NCI-H226 (cell line): ENCODE results near the gene FBXO17.
"Not testable (repeated sequence)": the region's sequence is repeated elsewhere in the genome, so short reads cannot be mapped to it uniquely, and the experiment has no call there.

Experiments used
- DNase-seq: peaks from one replicate; pipeline ENCODE4 v3.0.0-alpha.2; 2015

The FBXO17 gene

DNA sequence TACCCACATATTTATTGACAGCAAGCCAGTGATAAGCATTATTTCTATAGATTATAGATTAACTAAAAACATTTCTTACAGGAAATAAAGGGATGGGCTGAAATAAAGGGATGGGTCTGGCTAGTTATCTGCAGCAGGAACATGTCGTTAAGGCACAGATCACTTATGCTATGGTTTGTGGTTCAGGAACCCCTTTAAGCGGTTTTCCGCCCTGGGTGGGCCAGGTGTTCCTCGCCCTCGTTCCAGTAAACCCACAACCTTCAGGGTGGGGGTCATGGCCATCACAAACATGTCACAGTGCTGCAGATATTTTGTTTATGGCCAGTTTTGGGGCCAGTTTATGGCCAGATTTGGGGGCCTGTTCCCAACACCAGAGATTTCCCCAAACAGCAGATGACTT lies 34.1 kb downstream of the FBXO17 start:
- not testable (repeated sequence) for DNase-seq

DNA sequence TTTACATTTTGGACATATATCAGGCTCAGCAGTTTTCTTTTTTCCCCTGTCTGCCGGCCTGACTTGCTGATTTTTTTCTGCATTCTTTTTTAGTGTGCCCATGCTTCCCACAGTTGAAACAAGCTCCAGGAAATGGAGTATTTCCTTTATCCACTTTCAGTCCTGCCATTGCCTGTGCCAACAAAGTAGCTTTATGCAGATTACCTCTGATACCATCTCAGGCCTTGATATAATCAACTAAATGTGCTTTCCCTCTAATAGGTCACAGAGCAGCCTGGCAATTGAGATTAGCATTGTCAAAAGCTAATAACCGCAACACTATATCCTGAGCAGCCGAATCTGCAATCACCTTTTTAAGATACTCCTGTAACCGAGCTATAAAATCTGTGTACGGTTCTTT lies 35.6 kb downstream of the FBXO17 start:
- no peak for DNase-seq

DNA sequence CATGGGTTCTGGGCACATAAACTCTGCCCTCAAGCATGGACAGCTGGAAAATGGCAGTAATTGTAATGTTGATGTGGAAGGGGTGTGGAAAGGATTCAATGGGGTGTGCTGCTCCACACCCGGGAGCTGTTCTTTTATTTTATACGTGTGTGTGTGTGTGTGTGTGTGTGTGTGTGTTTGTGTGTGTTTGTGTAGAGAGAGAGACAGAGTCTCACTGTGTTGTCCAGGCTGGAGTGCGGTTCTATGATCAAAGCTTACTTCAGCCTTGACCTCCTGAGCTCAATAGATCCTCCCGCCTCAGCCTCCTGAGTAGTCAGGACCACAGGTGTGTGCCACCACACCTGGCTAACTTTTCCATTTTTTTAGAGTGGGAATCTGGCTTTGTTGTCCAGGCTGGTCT lies 42.0 kb downstream of the FBXO17 start:
- no peak for DNase-seq

DNA sequence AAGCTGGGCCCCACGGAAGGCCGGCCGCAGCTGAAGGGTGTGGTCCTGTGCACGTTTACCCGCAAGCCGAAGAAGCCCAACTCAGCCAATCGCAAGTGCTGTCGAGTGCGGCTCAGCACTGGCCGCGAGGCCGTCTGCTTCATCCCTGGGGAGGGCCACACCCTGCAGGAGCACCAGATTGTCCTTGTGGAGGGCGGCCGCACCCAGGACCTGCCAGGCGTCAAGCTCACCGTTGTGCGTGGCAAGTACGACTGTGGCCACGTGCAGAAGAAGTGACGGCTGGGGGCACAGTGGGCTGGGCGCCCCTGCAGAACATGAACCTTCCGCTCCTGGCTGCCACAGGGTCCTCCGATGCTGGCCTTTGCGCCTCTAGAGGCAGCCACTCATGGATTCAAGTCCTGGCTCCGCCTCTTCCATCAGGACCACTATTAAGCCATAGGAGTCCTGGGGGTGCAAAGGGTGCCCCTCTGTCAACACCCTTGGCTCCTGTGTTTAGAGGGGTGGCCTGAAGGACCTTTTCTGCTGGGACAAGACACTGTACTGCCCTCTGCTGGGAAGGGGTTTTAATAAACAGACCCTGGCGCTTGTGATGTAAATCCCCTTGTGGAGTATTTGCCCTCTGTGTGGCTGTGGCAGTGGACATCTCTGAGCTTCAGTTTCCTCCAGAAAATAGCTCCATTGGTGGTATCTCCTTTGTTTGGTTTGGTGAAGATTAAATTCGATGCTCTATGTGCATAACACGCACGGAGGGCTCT lies 42.9 kb downstream of the FBXO17 start:
- no peak for DNase-seq

DNA sequence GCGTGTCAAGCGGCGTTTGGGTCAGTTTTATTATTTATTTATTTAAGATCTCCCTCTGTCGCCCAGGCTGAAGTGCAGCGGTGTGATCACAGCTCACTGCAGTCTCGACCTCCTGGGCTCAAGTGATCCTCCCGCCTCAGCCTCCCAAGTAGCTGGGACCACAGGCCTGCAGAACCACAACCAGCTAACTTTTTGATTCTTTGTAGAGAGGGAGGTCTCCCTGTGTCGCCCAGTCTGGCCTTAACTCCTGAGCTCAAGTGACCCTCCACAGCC lies 44.1 kb downstream of the FBXO17 start:
- no peak for DNase-seq

DNA sequence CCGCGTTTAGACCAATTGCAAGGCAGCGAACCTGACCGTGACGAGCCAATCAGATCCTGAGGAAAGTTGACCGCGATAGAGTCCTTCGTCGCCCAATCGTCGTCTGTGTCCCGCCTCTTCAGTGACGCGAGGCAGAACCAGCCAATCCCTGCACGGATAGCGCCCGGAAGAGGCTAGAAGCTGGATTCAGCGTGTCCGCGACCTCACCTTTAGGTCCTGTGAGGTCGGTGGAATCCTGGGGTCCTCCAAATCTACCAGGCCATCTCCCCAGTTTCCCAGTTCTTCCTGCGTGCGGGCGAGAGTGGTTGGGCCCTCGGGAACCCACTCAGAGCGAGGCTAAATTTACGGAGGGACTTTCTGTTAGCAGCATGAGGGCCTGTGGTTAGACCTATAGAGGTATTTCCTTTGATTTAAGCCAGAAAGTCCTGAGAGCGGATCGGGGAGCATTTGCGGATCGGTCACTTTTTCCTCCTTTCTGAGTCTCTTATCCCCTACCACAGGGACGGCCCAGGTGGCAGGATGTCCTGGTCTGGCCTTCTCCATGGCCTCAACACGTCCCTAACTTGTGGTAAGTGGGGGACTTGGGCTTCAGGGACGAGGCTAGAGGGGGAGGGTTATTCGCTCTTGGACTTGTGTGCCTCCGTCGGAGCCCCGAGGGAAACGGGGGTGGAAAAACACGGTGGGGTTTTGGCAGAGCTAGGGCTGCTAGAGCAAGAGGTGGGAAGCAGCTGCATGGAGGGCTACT lies 44.6 kb downstream of the FBXO17 start, which contains the start of gene MRPS12:
Gene MRPS12 (plus strand): TSS at position 169 of the 745 bp plus-strand sequence. CDS start 351 bp downstream, at position 520.
- peak; percentile 97 for DNase-seq

DNA sequence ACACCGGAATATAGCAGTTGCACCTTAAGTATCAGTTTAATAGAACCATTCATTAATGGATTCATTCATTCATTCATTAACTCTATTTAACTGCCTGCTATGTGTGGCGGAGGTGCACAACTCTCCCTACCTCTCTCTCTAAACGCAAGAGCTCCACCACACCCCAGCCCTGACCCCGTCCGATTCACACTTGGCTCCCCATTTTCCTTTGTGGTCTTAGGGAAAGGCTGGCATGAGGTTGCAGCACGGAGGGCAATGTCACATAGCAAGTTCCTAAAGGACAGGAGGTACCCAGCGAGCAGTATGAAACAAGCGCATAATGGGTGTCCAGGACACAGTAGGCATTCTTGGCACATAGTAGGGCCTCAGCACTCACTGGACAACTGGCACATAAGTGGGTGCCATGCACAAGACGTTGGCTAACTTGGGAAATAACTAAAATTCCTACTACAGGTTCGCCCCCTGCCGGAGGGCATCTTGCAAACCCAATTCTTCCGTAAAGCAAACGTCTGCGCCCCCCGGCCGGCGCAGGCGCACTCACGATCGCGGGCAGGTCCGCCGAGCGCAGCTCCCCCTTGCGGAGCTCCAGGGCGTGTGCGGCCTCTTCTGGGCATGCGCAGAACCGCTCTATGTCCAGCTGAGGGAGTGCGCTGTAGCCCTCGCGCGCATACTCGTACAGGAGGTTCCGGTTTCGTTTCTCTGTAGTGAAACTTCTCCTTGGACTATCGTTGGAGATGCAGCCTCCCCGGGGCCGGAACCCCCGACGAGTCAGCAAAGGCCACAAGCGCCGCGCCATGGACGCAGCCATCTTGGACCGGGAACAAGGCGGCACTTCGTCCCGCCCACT lies 45.4 kb downstream of the FBXO17 start, which contains the start of gene SARS2:
Gene SARS2 (minus strand): TSS at position 835 of the 847 bp plus-strand sequence. CDS start 27 bp downstream, at position 808.
- DNase-seq, result peak; percentile 74

DNA sequence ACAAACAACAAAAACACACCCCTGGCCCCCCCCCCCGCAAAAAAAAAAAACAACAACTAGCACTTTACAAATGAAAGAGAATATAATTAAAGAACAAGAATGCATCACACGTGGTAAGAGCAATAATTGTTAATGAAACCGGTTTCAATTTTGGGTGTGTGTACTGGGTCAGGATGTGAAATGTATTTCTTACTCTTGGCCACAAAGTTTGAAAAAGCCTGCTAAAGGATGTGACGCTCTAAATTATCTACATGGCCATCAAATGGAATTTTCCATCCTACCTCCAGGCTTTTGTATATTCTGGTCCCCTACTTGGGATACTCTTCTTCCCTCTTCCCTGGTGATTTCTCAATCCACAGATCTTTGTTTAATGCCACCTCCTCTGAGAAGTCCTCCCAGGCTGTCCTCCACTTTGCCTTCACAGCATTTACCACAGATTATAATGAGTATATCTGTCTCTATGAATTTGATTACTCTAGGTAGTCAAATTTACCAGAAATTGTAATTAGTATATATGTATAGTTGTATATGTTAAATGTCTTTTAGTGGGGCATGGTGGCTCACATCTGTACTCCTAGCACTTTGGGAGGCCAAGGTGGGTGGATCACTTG lies 47.0 kb downstream of the FBXO17 start:
- no peak for DNase-seq

DNA sequence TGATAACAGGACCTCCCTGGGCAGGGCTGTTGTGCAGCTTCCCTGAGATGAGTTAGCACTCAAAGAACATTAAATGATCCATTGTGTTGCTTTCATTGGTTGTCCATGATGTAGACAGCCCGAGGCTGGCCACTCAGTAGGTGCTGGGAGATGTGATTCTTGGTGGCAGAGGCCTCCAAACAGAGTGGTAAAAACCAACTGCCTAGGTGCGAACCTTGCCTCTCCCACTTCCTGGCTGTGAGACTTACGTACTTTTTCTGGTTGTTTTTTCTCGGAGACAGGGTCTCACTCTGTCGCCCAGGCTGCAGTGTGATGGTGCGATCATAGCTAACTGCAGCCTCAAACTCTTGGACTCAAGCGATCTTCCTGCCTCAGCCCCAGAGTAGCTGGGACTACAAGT lies 51.2 kb downstream of the FBXO17 start:
- DNase-seq, result no peak

DNA sequence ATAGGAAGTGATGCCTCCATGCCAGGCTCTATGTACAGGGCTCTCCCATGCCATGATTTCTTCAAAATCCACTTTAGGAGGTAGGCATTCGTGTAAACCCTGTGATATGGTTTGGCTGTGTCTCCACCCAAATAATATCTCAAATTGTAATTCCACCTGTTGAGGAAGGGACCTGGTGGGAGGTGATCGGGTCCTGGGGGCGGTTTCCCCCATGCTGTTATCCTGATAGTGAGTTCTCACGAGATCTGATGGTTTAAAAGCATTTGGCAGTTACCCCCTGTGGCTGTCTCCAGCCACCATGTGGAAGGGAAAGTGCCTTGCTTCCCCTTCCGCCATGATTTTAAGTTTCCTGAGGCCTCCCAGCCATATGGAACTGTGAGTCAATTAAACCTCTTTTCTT lies 53.1 kb downstream of the FBXO17 start:
- DNase-seq, result no peak

DNA sequence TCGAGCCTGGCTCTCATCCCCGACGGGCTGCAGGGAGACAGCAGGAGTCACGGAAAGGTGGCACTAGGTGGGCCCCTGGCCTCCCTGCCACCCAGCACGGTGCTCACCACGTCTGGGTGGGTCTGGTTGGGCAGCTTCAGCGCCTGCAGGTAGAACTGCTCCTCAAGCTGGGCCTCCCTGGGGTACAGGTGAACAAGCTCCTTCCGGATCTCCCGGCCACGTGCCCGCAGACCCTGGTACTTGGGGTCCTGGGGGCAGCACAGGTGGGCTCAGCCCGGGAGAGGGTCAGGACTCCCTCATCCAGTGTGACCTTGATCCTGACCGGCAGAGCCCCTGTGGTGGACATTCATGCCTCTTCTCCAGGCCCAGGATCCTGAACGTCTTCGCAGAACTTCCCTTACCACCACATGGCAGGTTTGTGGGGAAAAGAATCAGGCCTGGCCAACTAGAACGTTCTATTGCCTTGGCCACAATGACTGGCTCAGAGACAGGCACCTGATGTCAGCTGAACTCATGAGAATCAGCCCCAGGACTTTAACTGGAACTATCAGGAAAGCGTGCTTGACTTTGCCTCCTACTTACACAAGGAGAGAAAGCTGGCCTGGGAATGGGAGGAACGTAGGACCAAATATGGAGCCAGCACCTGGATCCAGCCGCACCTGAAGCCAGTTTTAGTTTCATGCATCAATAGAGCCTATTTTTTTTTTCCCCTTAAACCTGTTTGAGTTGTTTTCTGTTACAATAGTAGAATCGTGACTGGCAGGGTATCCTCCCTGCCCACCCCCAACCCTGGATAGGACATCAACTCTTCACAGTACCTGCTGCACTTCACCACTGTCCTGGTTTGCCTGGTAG lies 53.9 kb downstream of the FBXO17 start:
- DNase-seq, result no peak

DNA sequence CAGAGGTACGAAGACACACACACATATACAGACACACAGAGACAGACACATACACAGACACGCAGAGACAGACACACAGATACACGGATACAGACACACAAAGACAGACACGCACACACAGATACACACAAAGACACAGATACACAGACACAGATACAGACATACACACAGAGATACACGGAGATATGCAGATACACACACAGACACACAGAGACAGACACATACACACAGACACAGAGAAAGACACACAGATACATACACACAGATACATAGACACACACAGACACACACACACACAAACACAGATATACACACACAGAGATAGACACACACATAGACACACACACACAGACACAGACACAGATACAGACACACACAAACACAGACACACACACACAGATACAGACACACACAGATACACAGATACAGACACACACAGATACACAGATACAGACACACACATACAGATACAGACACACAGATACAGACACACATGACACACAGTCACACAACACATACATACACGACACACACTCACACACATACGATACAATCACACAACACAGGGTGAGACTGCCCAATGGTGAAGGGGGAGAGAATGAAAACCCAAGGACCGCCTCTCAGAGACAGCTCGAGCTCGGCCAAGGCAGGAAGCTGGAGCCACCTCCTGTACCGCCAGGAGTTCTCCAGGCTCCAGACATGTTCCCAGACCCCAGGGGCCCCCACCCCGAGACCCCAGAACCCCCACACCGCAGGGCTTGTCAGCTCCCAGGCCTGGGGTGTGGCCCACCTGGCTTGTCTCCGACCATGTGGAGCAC lies 54.7 kb downstream of the FBXO17 start:
- DNase-seq, result no peak

DNA sequence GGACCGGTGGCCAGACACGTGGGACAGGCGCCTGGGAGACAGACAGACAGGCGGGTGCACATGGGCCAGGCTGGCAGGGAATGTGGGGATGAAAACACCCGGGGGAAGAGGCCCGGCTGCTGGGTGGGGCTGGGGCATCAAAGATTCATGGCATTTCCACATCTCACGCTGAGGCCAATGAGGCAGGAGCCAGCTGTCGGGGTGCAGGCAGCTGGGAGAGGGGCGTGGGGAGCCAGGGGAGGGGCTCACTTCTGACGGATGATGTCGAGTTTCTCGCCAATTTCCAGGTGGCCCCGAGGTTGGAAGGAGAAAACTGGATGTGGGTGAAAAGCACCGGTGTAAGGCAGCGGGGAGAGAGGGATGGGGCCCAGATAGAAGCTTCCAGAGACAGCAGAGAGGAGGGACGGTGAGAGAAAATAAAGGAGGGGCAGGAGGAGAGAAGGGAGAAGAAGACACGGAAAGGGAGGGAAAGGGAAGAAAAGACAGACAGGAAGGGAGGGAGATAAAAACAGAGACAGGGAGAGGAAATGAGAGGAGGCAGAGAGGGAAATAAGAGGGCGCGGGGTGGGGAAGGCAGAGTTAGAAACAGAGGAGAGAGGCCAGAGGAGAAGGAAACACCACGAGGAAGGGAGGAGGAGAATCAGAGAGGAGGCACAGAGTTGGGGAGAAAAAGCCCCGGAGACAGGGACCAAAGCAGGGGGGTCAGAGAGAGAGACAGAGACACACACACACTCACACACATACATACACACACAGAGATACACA lies 55.5 kb downstream of the FBXO17 start:
- DNase-seq, result no peak

DNA sequence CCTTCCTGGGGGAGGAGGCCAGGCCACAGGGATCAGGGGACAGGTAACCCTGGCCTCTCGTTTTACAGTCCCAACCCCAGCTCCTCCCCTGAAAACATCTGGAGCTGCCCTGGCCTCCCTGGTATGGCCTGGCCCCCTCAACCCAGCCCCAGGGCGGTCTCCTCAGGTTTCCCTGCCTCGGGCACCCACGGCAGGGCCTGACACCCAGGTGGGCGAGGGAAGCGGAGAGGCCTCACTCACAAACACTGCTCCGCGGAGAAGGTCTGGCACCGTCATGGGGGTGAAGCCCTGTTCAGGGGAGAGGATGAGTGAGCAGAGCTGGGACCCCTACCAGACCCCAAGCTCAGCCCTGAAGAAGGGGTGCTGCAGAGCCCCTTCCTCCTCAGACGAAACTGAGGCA lies 57.0 kb downstream of the FBXO17 start:
- no peak for DNase-seq

DNA sequence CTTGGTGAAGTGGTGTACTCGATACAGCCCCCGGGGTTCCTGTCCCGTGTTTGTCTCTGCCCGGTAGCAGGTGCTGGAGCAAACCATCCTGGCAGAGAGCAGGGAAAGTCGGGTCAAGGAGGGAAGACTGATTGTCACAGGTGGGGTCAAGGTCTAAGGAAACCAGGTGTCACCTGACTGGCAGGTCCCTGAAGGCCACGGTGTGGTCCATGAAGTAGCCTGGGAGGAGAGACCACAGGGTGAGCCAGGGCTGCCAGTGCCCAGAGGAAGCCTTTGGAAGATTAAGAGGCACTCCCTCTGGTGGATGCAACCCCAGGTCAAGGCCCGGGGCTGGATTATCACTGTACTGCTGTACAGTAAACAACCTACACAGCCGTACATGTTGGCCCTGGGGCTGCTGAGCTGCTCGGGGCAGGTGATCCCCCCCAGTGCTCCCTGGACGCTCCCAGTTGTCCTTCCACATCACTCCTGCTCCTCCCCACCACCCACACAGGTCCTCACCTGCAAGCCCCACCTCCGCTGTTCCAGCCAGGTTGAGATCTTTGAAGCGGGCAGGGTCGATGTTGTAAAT lies 57.5 kb downstream of the FBXO17 start:
- no peak for DNase-seq

DNA sequence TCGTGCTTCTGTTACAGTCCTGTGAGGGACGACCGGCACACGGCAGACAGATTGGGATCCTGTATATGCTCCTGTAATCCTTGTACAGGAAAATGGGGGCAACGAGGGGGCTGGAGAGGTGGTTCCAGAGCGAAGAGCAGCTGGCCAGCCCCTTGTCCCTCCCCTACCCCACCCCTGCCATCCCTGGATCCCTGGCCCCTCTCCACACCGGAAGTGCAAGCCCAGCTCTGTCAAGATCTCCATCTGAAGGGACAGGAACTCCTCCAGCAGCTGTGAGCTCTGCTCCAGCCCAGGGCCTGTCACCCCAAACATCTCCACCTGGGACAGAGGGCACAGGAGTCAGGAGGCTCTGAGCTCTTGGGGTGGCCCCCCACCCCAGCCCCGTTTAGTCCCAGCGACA lies 58.0 kb downstream of the FBXO17 start:
- DNase-seq, result no peak

DNA sequence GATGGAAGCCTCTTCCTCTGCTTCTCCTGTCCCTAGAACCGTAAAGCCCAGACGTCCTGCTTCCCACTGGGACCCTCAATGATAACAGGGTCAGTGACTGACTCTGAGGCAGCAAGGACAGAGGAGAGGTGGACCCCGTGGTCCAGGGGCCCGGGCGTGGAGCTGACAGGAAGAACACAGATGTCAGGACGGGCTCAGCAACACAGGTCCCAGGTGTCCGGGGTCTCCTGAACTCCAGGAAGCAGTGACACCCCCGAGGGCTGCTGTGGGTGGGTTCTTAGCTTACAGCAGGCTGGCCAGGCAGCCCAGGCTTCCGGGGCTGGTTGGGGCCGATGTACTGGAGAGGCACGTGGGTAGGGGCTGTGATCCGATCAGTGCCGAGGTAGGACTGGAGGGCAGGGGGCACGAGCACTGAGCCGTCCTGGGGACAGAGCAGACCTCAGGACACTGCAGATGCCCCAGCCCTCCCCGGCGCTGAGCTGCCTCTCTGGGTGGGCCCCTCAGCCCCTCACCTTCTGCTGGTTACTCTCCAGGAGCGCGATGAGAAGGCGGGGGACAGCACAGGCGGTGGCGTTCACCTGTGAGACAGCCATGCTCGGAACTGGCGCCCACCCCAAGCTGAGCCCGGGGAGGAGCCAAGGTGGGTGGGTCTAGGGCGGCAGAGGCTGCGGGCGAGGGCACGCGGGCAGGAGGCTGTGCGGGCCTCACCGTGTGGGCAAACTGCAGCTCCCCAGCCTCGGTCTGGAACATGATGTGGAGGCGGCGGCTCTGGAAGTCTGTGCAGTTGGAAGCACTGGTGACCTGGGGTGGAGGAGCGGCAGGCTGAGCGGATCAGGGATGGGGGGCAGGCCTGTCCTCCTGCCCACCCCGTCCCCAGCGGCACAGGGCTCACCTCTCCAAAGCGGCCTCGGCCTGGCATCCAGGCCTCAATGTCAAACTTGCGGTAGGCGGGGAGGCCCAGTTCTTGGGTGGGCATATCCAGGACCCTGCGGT lies 59.9 kb downstream of the FBXO17 start:
- no peak for DNase-seq

DNA sequence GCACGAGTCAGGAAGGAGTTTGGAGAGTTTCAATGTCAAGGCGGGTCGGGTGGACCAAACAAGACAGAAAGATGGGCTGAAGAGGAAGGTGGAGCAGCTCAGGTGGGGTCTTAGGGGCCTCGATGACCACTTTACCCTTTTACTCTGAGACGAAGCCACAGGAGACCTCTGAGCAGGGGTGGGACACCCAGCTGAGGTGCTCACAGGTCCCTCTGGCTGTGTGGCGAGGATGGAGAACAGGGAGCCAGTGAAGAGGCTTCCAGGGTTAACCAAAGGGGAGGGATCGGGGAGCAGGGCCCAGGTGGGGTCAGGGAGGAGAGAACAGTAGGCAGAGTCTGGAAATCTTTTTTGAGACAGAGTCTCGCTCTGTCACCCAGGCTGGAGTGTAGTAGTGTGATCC lies 61.6 kb downstream of the FBXO17 start:
- no peak for DNase-seq
